NCI-H128 (cell line): Measurements from ENCODE around the gene UBE2E2.

Source experiments
- DNase-seq: peaks from one replicate; lab custom pipeline; 2025; ENCODE audit not compliant: unreplicated experiment; lab: John Stamatoyannopoulos, UW

Gene UBE2E2

GRCh38 chr3:23567917-23568316 lies 364.8 kb downstream of the UBE2E2 start:
- DNase-seq: no peak

GRCh38 chr3:23573827-23574226 lies 370.7 kb downstream of the UBE2E2 start:
- no peak for DNase-seq

DNA sequence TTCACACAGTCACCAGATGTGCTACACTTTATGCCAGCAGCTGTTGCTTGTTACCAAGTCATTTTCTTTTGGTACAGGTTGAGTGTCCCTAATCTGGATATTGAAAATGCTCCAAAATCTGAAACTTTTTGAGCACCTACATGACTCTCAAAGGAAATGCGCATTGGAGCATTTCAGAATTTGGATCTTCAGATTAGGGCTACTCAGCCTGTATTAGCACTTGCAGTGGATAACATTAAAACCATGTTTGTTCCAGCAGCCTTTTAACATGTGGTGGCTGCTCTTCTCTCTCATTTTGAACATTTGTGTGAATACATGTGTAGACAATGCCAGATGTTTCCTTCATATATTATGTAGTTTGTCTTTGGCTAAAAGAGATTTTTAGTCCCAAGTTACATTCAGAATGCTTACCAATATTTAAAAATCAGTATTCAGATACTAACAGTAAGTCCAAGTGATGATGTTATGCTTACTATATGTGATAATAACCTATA lies 371.7 kb downstream of the UBE2E2 start:
- no peak for DNase-seq

- no peak for DNase-seq
Measured at GRCh38 chr3:23575697-23576096, 372.6 kb downstream of the UBE2E2 start.

GRCh38 chr3:23576379-23576959 lies 373.3 kb downstream of the UBE2E2 start:
- no peak for DNase-seq

- DNase-seq: no peak
Measured at GRCh38 chr3:23580096-23580713, 377.1 kb downstream of the UBE2E2 start.

GRCh38 chr3:23583980-23584740 lies 381.0 kb downstream of the UBE2E2 start:
- DNase-seq: no peak

- DNase-seq: no peak
Measured at GRCh38 chr3:23587513-23587912, 384.4 kb downstream of the UBE2E2 start.

DNA sequence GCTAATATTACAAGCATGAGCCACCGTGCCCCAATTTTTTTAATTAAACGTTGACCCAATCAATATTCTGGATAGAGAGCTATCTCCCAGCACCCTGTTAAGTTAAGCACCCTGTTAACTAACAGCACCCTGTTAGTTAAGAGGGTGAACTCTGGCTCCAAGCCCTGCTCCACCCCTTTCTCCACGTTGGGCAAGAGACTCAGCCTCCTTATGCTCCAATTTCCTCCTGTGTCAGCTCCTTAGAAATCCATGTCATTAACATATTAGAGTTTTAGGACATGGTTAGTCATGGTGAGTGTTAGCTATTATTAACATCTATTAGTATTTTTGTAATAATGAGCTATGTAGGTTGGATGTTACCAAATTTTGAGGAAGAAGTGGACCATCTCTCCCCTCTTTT lies 385.4 kb downstream of the UBE2E2 start:
- DNase-seq: no peak

DNA sequence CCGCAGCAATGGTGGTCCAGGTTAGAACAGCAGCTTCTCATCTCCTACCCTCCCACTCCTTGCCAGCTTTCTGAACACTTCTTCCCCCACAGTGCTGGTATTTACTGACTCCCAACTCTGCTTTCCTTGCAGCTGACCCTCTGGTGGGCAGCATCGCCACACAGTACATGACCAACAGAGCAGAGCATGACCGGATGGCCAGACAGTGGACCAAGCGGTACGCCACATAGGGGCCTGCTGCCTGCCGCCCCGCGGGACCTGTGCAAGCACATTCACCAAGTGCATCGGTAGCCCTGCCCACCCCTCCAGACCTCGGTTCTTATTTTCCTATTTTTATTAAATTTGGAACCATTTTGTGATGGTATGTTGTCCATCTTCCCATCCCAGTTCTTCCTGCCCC lies 386.5 kb downstream of the UBE2E2 start:
- DNase-seq: no peak

- no peak for DNase-seq
Measured at GRCh38 chr3:23590424-23591273, 387.5 kb downstream of the UBE2E2 start.

DNA sequence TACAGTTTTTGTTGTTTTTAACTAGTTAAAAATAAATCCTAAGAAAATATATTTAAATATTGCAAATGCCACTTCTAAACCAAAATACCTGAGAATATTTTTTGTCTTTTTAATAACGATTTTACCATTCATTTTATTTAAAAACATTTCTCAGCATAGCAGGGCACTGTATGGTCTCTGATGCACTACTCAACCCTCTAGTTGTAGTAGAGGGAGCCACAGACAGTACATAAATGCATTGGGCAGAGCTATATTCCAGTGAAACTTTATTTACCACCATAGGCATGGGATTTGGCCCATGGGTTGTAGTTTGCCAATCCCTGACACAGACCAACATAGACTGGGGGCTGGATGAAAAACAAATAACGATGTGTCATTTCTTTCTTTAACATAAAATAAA lies 388.2 kb downstream of the UBE2E2 start:
- no peak for DNase-seq

DNA sequence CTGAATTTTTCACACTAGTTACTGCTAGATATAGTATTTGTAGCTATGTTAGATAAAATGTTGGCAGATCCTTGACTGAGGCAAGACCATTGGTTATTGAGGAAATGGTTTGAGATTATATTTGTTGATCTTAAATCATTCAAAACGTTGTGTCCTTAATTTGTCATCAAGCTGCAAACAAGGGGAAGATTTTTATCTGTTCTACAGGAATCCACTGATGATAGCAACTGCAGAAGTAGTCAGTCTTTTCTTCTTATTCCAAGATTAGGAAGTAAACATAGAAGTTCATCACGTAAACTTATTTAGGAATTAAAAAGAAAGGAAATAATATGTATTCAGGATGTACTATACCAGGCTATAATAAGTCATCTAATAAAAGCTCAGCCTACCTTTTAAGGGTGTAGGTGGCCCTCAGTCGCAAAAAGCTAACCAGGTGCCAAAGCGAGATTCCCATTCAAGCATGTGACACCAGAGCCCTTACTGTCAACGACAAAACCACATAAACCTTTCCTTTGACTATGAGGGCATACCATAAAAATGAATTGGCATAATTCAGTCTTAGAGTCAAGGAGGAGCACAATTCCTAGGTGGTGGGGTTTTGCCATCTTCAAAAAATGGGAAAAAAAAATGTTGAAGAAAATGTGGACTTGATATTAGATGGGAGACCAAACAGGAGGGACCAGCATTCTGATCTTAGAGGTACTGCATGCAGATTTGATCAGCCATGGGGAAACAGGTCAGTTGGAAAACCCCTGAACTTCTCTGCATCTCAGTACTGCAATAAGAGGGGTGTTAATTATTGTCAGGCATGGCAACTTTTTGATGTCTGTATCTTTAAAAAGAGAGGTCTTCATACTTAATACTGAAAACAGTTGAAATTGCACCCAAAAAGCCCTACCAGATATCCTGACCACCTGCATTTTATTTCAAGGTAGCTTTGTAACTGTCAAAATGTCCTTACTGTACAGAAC lies 390.1 kb downstream of the UBE2E2 start:
- DNase-seq: no peak

GRCh38 chr3:23594066-23594465 lies 390.9 kb downstream of the UBE2E2 start:
- DNase-seq: no peak

- DNase-seq: no peak
Measured at GRCh38 chr3:23594894-23595670, 392.0 kb downstream of the UBE2E2 start.

- DNase-seq: no peak
Measured at GRCh38 chr3:23595851-23596250, 392.7 kb downstream of the UBE2E2 start.

DNA sequence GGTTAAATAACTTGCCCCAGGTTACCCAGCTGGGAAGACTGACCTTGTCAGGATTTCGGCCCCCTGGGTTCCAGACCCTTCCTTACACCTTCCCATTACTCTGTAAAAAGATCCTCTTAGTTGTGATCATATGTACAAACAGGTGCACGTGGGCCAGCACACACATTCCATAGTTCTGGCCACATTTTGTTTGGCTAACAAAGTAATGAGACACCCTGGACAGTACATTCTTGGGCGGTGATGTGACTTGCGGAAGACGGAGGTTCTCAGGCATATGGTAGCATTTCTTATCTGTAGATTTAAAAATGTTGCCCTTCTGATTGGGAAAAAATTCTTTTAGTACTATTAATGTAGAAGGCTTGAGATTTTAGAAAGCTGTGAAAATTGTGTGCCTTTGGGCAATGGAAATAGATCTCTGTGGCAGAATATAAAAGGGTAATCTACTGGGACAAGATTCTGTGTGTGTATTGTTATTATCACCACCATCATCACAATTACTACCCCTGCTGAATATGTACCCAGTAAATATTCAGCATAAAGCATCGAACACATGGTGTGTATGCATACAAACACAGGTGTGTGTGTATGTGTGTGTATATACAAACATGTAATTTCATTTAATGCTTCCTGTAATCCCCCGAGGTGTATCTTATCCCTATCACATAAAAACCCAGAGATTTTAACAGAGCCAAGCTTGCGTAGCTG lies 397.2 kb downstream of the UBE2E2 start:
- no peak for DNase-seq

- DNase-seq: no peak
Measured at GRCh38 chr3:23601091-23601822, 398.1 kb downstream of the UBE2E2 start.
